ENCODE measurements around the gene MIS18BP1. TPM values are rescaled to one million over a fixed set of nuclear protein-coding genes. Genes with fewer than 3 reads are reported as not detected.

The MIS18BP1 gene
- total and polyA plus RNA-seq, 9 of the 15 experiments (the other 6 are each of a cell fraction or from before 2014, with no cell fraction given): 5.0 to 29.1 (median 19.1) TPM

DNA sequence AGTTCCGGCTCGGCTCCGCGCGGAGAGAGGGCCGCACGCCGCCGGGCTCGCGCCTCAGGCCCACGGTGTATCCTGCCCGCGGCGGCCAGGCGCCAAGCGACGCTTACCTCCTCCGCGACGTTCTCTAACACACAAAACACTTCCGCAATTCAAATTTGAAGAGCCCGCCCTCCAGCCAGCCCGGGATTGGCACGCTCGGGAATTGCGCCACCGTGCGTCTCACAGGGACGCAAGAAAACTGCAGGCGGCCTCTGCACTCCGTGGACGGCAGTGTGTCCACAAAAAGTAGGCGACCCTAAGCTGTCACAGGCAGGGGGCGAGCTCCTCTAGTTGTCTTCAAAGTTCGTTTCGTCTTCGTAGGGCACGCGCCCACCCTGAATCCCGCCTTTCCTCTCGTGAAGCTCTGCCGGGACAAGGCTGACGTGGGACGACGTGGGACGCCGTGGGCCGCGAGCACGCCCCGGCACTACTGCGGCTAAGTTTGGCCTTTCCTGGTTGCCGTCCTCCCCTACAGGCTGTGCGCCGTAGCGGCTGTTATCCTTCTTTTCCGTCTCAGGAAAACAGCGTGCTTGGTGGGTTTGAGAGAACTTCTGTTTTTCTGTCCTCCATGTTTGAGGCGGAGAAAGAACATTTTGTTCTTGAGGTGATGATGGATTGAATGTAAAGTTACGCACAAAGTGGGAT, at the start of gene MIS18BP1 (continued):
- TF ChIP-seq, protein P1, sequence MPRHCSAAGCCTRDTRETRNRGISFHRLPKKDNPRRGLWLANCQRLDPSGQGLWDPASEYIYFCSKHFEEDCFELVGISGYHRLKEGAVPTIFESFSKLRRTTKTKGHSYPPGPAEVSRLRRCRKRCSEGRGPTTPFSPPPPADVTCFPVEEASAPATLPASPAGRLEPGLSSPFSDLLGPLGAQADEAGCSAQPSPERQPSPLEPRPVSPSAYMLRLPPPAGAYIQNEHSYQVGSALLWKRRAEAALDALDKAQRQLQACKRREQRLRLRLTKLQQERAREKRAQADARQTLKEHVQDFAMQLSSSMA (CRISPR knock-in tag; IDR thresholded peaks at IDR 0.05): no peak
- no peak for TF ChIP-seq RAD51 (IDR thresholded peaks at IDR 0.05; ENCODE audit: borderline replicate concordance, low read depth)
- TF ChIP-seq, protein P2, sequence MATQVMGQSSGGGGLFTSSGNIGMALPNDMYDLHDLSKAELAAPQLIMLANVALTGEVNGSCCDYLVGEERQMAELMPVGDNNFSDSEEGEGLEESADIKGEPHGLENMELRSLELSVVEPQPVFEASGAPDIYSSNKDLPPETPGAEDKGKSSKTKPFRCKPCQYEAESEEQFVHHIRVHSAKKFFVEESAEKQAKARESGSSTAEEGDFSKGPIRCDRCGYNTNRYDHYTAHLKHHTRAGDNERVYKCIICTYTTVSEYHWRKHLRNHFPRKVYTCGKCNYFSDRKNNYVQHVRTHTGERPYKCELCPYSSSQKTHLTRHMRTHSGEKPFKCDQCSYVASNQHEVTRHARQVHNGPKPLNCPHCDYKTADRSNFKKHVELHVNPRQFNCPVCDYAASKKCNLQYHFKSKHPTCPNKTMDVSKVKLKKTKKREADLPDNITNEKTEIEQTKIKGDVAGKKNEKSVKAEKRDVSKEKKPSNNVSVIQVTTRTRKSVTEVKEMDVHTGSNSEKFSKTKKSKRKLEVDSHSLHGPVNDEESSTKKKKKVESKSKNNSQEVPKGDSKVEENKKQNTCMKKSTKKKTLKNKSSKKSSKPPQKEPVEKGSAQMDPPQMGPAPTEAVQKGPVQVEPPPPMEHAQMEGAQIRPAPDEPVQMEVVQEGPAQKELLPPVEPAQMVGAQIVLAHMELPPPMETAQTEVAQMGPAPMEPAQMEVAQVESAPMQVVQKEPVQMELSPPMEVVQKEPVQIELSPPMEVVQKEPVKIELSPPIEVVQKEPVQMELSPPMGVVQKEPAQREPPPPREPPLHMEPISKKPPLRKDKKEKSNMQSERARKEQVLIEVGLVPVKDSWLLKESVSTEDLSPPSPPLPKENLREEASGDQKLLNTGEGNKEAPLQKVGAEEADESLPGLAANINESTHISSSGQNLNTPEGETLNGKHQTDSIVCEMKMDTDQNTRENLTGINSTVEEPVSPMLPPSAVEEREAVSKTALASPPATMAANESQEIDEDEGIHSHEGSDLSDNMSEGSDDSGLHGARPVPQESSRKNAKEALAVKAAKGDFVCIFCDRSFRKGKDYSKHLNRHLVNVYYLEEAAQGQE (IDR thresholded peaks at IDR 0.05; ENCODE audit: borderline replicate concordance): 0 out of 2 replicates have a peak, but pooled peaks have one; percentile 15
- TF ChIP-seq, protein P2 (CRISPR knock-in tag; IDR thresholded peaks at IDR 0.05; ENCODE audit: low read depth): no peak
- TF ChIP-seq, protein P3, sequence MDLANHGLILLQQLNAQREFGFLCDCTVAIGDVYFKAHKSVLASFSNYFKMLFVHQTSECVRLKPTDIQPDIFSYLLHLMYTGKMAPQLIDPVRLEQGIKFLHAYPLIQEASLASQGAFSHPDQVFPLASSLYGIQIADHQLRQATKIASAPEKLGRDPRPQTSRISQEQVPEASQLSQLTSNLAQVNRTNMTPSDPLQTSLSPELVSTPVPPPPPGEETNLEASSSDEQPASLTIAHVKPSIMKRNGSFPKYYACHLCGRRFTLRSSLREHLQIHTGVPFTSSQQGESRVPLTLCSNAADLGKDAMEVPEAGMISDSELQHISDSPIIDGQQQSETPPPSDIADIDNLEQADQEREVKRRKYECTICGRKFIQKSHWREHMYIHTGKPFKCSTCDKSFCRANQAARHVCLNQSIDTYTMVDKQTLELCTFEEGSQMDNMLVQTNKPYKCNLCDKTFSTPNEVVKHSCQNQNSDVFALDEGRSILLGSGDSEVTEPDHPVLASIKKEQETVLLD (IDR thresholded peaks at IDR 0.05): peak; percentile 83
- TF ChIP-seq, protein P4, sequence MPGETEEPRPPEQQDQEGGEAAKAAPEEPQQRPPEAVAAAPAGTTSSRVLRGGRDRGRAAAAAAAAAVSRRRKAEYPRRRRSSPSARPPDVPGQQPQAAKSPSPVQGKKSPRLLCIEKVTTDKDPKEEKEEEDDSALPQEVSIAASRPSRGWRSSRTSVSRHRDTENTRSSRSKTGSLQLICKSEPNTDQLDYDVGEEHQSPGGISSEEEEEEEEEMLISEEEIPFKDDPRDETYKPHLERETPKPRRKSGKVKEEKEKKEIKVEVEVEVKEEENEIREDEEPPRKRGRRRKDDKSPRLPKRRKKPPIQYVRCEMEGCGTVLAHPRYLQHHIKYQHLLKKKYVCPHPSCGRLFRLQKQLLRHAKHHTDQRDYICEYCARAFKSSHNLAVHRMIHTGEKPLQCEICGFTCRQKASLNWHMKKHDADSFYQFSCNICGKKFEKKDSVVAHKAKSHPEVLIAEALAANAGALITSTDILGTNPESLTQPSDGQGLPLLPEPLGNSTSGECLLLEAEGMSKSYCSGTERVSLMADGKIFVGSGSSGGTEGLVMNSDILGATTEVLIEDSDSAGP (CRISPR knock-in tag; IDR thresholded peaks at IDR 0.05): no peak
- no peak for TF ChIP-seq SMAD3 (CRISPR knock-in tag; conservative IDR thresholded peaks at IDR 0.05)
- TF ChIP-seq, protein P5, sequence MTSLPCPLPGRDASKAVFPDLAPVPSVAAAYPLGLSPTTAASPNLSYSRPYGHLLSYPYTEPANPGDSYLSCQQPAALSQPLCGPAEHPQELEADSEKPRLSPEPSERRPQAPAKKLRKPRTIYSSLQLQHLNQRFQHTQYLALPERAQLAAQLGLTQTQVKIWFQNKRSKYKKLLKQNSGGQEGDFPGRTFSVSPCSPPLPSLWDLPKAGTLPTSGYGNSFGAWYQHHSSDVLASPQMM (CRISPR knock-in tag; IDR thresholded peaks at IDR 0.05): no peak
- TF ChIP-seq, protein P6, sequence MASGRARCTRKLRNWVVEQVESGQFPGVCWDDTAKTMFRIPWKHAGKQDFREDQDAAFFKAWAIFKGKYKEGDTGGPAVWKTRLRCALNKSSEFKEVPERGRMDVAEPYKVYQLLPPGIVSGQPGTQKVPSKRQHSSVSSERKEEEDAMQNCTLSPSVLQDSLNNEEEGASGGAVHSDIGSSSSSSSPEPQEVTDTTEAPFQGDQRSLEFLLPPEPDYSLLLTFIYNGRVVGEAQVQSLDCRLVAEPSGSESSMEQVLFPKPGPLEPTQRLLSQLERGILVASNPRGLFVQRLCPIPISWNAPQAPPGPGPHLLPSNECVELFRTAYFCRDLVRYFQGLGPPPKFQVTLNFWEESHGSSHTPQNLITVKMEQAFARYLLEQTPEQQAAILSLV (tag; IDR thresholded peaks at IDR 0.05): no peak
- TF ChIP-seq ZKSCAN1 (IDR thresholded peaks at IDR 0.05; ENCODE audit: low read depth, low read length): no peak
- TF ChIP-seq ZNF134 (CRISPR knock-in tag; conservative IDR thresholded peaks at IDR 0.05): no peak
- no peak for TF ChIP-seq FUS (optimal IDR thresholded peaks at IDR 0.05; ENCODE audit: low read depth, low read length)
- no peak for TF ChIP-seq POLR3A (IDR thresholded peaks at IDR 0.05; ENCODE audit: borderline replicate concordance, extremely low read depth, insufficient read depth, insufficient read length)
- TF ChIP-seq EGR1 (conservative IDR thresholded peaks at IDR 0.05): peak; percentile 45; the same call in 1 of the 2 replicates

Measured in K562 (cell line).